ENCODE data around the gene SLC38A7. TPM values are rescaled to one million over a fixed set of nuclear protein-coding genes. Genes with fewer than 3 reads are reported as not detected.

The SLC38A7 gene
- total and polyA plus RNA-seq, 2 experiments from 2014 or later = 13.9 to 27.8 TPM

GRCh38 chr16:58733248-58733670, 48.7 kb upstream of the SLC38A7 start:
- H3K9me2 ChIP-seq (ENCODE audit: insufficient read depth) = no peaks in the 10 kb centered on the region
- Mint-ChIP-seq H3K9me3 (no peaks in the 10 kb centered on the region), H3K27ac (peak overlapping the region; percentile 84), H3K4me3 (peak overlapping the region; percentile 100), H3K27me3 (ENCODE audit: insufficient read depth, low read depth, poor library complexity) (peaks cover 6% of the 10 kb centered on the region), H3K36me3 (ENCODE audit: low read depth) (peaks cover 23% of the 10 kb centered on the region), H3K4me1 (peaks cover 18% of the 10 kb centered on the region)
- DNase-seq (ENCODE audit: low spot score) (peak; percentile 54), ATAC-seq (no peak)
- H3K27ac ChIP-seq (ENCODE audit: low read depth) = no peak overlapping the region
- H3K27me3 ChIP-seq (ENCODE audit: insufficient read depth) = no peaks in the 10 kb centered on the region
- TF ChIP-seq NANOG (IDR thresholded peaks at IDR 0.05; ENCODE audit: borderline replicate concordance) = no peak
- no peak for TF ChIP-seq EZH2phosphoT487 (IDR thresholded peaks at IDR 0.05; ENCODE audit: unreplicated experiment)
- TF ChIP-seq, protein P1, sequence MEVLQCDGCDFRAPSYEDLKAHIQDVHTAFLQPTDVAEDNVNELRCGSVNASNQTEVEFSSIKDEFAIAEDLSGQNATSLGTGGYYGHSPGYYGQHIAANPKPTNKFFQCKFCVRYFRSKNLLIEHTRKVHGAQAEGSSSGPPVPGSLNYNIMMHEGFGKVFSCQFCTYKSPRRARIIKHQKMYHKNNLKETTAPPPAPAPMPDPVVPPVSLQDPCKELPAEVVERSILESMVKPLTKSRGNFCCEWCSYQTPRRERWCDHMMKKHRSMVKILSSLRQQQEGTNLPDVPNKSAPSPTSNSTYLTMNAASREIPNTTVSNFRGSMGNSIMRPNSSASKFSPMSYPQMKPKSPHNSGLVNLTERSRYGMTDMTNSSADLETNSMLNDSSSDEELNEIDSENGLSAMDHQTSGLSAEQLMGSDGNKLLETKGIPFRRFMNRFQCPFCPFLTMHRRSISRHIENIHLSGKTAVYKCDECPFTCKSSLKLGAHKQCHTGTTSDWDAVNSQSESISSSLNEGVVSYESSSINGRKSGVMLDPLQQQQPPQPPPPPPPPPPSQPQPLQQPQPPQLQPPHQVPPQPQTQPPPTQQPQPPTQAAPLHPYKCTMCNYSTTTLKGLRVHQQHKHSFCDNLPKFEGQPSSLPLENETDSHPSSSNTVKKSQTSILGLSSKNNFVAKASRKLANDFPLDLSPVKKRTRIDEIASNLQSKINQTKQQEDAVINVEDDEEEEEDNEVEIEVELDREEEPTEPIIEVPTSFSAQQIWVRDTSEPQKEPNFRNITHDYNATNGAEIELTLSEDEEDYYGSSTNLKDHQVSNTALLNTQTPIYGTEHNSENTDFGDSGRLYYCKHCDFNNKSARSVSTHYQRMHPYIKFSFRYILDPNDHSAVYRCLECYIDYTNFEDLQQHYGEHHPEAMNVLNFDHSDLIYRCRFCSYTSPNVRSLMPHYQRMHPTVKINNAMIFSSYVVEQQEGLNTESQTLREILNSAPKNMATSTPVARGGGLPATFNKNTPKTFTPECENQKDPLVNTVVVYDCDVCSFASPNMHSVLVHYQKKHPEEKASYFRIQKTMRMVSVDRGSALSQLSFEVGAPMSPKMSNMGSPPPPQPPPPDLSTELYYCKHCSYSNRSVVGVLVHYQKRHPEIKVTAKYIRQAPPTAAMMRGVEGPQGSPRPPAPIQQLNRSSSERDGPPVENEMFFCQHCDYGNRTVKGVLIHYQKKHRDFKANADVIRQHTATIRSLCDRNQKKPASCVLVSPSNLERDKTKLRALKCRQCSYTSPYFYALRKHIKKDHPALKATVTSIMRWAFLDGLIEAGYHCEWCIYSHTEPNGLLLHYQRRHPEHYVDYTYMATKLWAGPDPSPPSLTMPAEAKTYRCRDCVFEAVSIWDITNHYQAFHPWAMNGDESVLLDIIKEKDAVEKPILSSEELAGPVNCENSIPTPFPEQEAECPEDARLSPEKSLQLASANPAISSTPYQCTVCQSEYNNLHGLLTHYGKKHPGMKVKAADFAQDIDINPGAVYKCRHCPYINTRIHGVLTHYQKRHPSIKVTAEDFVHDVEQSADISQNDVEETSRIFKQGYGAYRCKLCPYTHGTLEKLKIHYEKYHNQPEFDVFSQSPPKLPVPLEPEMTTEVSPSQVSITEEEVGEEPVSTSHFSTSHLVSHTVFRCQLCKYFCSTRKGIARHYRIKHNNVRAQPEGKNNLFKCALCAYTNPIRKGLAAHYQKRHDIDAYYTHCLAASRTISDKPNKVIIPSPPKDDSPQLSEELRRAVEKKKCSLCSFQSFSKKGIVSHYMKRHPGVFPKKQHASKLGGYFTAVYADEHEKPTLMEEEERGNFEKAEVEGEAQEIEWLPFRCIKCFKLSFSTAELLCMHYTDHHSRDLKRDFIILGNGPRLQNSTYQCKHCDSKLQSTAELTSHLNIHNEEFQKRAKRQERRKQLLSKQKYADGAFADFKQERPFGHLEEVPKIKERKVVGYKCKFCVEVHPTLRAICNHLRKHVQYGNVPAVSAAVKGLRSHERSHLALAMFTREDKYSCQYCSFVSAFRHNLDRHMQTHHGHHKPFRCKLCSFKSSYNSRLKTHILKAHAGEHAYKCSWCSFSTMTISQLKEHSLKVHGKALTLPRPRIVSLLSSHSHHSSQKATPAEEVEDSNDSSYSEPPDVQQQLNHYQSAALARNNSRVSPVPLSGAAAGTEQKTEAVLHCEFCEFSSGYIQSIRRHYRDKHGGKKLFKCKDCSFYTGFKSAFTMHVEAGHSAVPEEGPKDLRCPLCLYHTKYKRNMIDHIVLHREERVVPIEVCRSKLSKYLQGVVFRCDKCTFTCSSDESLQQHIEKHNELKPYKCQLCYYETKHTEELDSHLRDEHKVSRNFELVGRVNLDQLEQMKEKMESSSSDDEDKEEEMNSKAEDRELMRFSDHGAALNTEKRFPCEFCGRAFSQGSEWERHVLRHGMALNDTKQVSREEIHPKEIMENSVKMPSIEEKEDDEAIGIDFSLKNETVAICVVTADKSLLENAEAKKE (CRISPR knock-in tag; IDR thresholded peaks at IDR 0.05) = no peak
- no peak for TF ChIP-seq POLR2AphosphoS5 (IDR thresholded peaks at IDR 0.05; ENCODE audit: low read depth)
- TF ChIP-seq, protein P2, sequence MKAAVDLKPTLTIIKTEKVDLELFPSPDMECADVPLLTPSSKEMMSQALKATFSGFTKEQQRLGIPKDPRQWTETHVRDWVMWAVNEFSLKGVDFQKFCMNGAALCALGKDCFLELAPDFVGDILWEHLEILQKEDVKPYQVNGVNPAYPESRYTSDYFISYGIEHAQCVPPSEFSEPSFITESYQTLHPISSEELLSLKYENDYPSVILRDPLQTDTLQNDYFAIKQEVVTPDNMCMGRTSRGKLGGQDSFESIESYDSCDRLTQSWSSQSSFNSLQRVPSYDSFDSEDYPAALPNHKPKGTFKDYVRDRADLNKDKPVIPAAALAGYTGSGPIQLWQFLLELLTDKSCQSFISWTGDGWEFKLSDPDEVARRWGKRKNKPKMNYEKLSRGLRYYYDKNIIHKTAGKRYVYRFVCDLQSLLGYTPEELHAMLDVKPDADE (IDR thresholded peaks at IDR 0.05) = no peak
- TF ChIP-seq ZNF331 (CRISPR knock-in tag; IDR thresholded peaks at IDR 0.05; ENCODE audit: low read depth) = no peak
- TF ChIP-seq STAT1 (IDR thresholded peaks at IDR 0.05; ENCODE audit: unreplicated experiment) = no peak
- TF ChIP-seq REST (IDR thresholded peaks at IDR 0.05; ENCODE audit: unreplicated experiment) = no peak
- TF ChIP-seq CREB1 (CRISPR knock-in tag; IDR thresholded peaks at IDR 0.05; ENCODE audit: low read depth) = no peak
- TF ChIP-seq, protein P3, sequence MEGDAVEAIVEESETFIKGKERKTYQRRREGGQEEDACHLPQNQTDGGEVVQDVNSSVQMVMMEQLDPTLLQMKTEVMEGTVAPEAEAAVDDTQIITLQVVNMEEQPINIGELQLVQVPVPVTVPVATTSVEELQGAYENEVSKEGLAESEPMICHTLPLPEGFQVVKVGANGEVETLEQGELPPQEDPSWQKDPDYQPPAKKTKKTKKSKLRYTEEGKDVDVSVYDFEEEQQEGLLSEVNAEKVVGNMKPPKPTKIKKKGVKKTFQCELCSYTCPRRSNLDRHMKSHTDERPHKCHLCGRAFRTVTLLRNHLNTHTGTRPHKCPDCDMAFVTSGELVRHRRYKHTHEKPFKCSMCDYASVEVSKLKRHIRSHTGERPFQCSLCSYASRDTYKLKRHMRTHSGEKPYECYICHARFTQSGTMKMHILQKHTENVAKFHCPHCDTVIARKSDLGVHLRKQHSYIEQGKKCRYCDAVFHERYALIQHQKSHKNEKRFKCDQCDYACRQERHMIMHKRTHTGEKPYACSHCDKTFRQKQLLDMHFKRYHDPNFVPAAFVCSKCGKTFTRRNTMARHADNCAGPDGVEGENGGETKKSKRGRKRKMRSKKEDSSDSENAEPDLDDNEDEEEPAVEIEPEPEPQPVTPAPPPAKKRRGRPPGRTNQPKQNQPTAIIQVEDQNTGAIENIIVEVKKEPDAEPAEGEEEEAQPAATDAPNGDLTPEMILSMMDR (conservative IDR thresholded peaks at IDR 0.05; ENCODE audit: low read depth in 2 of 2) = no peak
- peaks cover 12% of the 10 kb centered on the region for H4K20me1 ChIP-seq (replicated peaks; ENCODE audit: insufficient read depth)
- no peaks in the 10 kb centered on the region for H3K36me3 ChIP-seq (ENCODE audit: insufficient read depth)
- no peaks in the 10 kb centered on the region for H3F3A ChIP-seq (replicated peaks; ENCODE audit: low read depth)
- peak overlapping the region; percentile 98 for H3K4me2 ChIP-seq
- peaks cover 13% of the 10 kb centered on the region; the same call in 1 of the 2 replicates for H3K4me1 ChIP-seq (ENCODE audit: insufficient read depth)
- H2AFZ ChIP-seq = peak overlapping the region; percentile 90
- H3K79me2 ChIP-seq (replicated peaks; ENCODE audit: insufficient read depth) = peaks cover 57% of the 10 kb centered on the region
- H3K4me3 ChIP-seq = peak overlapping the region; percentile 92
